Retinal pigment epithelial cell (primary cell): Measurements from ENCODE around the gene ATRNL1.

Experiments used
- DNase-seq: peaks from one replicate; pipeline ENCODE4 v3.0.0-alpha.2; 2010; ENCODE audit warnings: low read depth
- H3K4me3 ChIP-seq: 2 replicates; pipeline ENCODE4 v1.5.1; 2011; ENCODE audit warnings: mild to moderate bottlenecking, low read length, control low read depth, moderate library complexity
- CTCF ChIP-seq: conservative IDR thresholded peaks from 2 replicates; pipeline ENCODE4 v1.5.1; 2011; ENCODE audit warnings: low read depth, low read length, control low read depth, inconsistent platforms

Gene ATRNL1

GRCh38 chr10:115989621-115990020 is 896.5 kb downstream of the ATRNL1 start:
- TF ChIP-seq CTCF = no peak
- no peak for DNase-seq
- H3K4me3 ChIP-seq = no peak overlapping the region

- H3K4me3 ChIP-seq = no peak overlapping the region
- DNase-seq = no peak
Measured at GRCh38 chr10:115992236-115992986, 899.2 kb downstream of the ATRNL1 start.

GRCh38 chr10:115996031-115996430 is 902.9 kb downstream of the ATRNL1 start:
- TF ChIP-seq CTCF = no peak
- DNase-seq = no peak
- no peak overlapping the region for H3K4me3 ChIP-seq

More at GRCh38 chr10:115992236-115992986, 899.2 kb downstream of the ATRNL1 start:
- TF ChIP-seq CTCF = no peak

GRCh38 chr10:115998301-115998700 is 905.1 kb downstream of the ATRNL1 start:
- H3K4me3 ChIP-seq = no peak overlapping the region
- no peak for TF ChIP-seq CTCF
- DNase-seq = no peak
